HCT116 (cell line): ENCODE measurements around the gene PDE8A. TPM values are rescaled to one million over a fixed set of nuclear protein-coding genes. Genes with fewer than 3 reads are reported as not detected.

Experiments
- ATF3 ChIP-seq: IDR thresholded peaks from 2 replicates; pipeline ENCODE4 v1.6.1; 2012
- CEBPB ChIP-seq: IDR thresholded peaks from 2 replicates; pipeline ENCODE4 v1.6.1; 2012; ENCODE audit warnings: low read depth
- CTCF ChIP-seq, 3 experiments: fragments of 200-600 bp in 1 of 3; sonication (generic) in 1 of 3; IDR thresholded peaks in 2 of 3; conservative IDR thresholded peaks in 1 of 3; 2 replicates each; pipeline ENCODE4 v1.5.1; 2012 to 2017; ENCODE audit warnings: low read depth in 2 of 3, low read length in 2 of 3, antibody characterized with exemption in 1 of 3, borderline replicate concordance in 1 of 3, control low read depth in 1 of 3, mild to moderate bottlenecking in 1 of 3, mixed read lengths in 1 of 3, mixed run types in 1 of 3, moderate library complexity in 1 of 3; ENCODE audit not compliant: insufficient read depth in 1 of 3
- EGR1 ChIP-seq: IDR thresholded peaks from 2 replicates; pipeline ENCODE4 v1.6.1; 2012; ENCODE audit warnings: low read depth
- REST ChIP-seq: IDR thresholded peaks from 2 replicates; pipeline ENCODE4 v1.6.1; 2012; ENCODE audit warnings: low read depth
- ZBTB33 ChIP-seq: IDR thresholded peaks from 2 replicates; pipeline ENCODE4 v1.6.1; 2011; ENCODE audit warnings: mild to moderate bottlenecking, low read length, moderate library complexity; ENCODE audit not compliant: insufficient replicate concordance; ENCODE audit errors: extremely low read depth
- ZNF274 ChIP-seq: fragments of 200-500 bp; sonication (Bioruptor generic); IDR thresholded peaks from 2 replicates; pipeline ENCODE4 v1.6.1; 2014; ENCODE audit warnings: mild to moderate bottlenecking, low read depth, low read length, inconsistent platforms
- total RNA-seq: library from RNA; stranded (reverse); gene quantifications from one replicate; pipeline ENCODE4 v1.2.1, GENCODE V29; 2021; ENCODE audit not compliant: unreplicated experiment

The PDE8A gene
- total RNA-seq, 1 experiment from 2014 or later = 37.8 TPM

- no peak for TF ChIP-seq REST
- no peak for TF ChIP-seq CEBPB
- TF ChIP-seq EGR1 = no peak
- no peak for TF ChIP-seq CTCF (IDR thresholded peaks at IDR 0.05 in 2 of 3, conservative IDR thresholded peaks at IDR 0.05 in 1 of 3; ENCODE audit: borderline replicate concordance in 1 of 3, insufficient read depth in 1 of 3, low read depth in 2 of 3, low read length in 2 of 3)
- no peak for TF ChIP-seq ZBTB33
- TF ChIP-seq ATF3 = no peak
- no peak for TF ChIP-seq ZNF274
Measured at GRCh38 chr15:85112997-85113396, 131.3 kb downstream of the PDE8A start (continued).
